ENCODE measurements around the gene ACAP2. TPM values are rescaled to one million over a fixed set of nuclear protein-coding genes. Genes with fewer than 3 reads are reported as not detected.

The ACAP2 gene
- total RNA-seq, 1 experiment from 2014 or later: 42.0 TPM

GRCh38 chr3:195441992-195442572 is 738 bp downstream of the ACAP2 start:
- CTCF ChIA-PET: interaction anchor here (3.3 kb wide), 1 partner anchor 172 kb away, joined by 24 read pairs; the partner anchor contains the start of gene XXYLT1
- POLR2A ChIA-PET: interaction anchor here (0.8 to 2.3 kb wide), 2 partner anchors 50 to 171 kb away, joined by 3 to 10 read pairs; partner anchors contain the start of gene XXYLT1
- Mint-ChIP-seq H3K9me3 (no peaks in the 10 kb centered on the region), H3K4me3 (peak overlapping the region; percentile 91), H3K4me1 (peaks cover 37% of the 10 kb centered on the region), H3K27ac (peak overlapping the region; percentile 63), H3K27me3 (ENCODE audit: low read depth) (no peaks in the 10 kb centered on the region), H3K36me3 (no peaks in the 10 kb centered on the region)
- no peak for ATAC-seq
- peak; percentile 30; the same call in 1 of the 2 replicates for TF ChIP-seq KAT7 (CRISPR knock-in tag; IDR thresholded peaks at IDR 0.05; ENCODE audit: borderline replicate concordance)
- TF ChIP-seq RORB (CRISPR knock-in tag; IDR thresholded peaks at IDR 0.05): no peak
- DNase-seq (ENCODE audit: low spot score): peak; percentile 30

GRCh38 chr3:195441476-195441991 is 1.3 kb downstream of the ACAP2 start:
- Mint-ChIP-seq H3K4me3 (peak overlapping the region; percentile 91), H3K9me3 (no peaks in the 10 kb centered on the region), H3K27me3 (ENCODE audit: low read depth) (no peaks in the 10 kb centered on the region), H3K36me3 (no peaks in the 10 kb centered on the region), H3K4me1 (peaks cover 36% of the 10 kb centered on the region), H3K27ac (peak overlapping the region; percentile 63)
- ATAC-seq (no peak), DNase-seq (ENCODE audit: low spot score) (no peak)
- CTCF ChIA-PET: interaction anchor here (3.3 kb wide), 1 partner anchor 171 kb away, joined by 24 read pairs; the partner anchor contains the start of gene XXYLT1
- POLR2A ChIA-PET: interaction anchor here (0.8 to 2.3 kb wide), 2 partner anchors 50 to 171 kb away, joined by 3 to 10 read pairs; partner anchors contain the start of gene XXYLT1
- no peak for TF ChIP-seq TCF7 (CRISPR knock-in tag; IDR thresholded peaks at IDR 0.05; ENCODE audit: low read depth)
- no peak for TF ChIP-seq NR3C1 (CRISPR knock-in tag; conservative IDR thresholded peaks at IDR 0.05; ENCODE audit: low read depth)
- no peak for TF ChIP-seq ATF6 (CRISPR knock-in tag; IDR thresholded peaks at IDR 0.05)
- TF ChIP-seq PRRX2 (CRISPR knock-in tag; IDR thresholded peaks at IDR 0.05): no peak
- TF ChIP-seq HMGXB4 (CRISPR knock-in tag; IDR thresholded peaks at IDR 0.05): no peak
- TF ChIP-seq USF1 (CRISPR knock-in tag; IDR thresholded peaks at IDR 0.05): no peak
- no peak for TF ChIP-seq ZSCAN18 (CRISPR knock-in tag; IDR thresholded peaks at IDR 0.05)
- TF ChIP-seq NR1H2 (CRISPR knock-in tag; IDR thresholded peaks at IDR 0.05): no peak
- TF ChIP-seq ESRRA (CRISPR knock-in tag; IDR thresholded peaks at IDR 0.05; ENCODE audit: borderline replicate concordance): no peak
- TF ChIP-seq ZNF671 (CRISPR knock-in tag; IDR thresholded peaks at IDR 0.05): no peak
- TF ChIP-seq SP1 (CRISPR knock-in tag; conservative IDR thresholded peaks at IDR 0.05): no peak
- TF ChIP-seq E2F1 (CRISPR knock-in tag; IDR thresholded peaks at IDR 0.05): no peak
- TF ChIP-seq ZNF532 (CRISPR knock-in tag; IDR thresholded peaks at IDR 0.05; ENCODE audit: borderline replicate concordance): no peak
- no peak for TF ChIP-seq ZNF317 (CRISPR knock-in tag; IDR thresholded peaks at IDR 0.05; ENCODE audit: borderline replicate concordance, low read depth)
- TF ChIP-seq MAX (CRISPR knock-in tag; IDR thresholded peaks at IDR 0.05): no peak
- no peak for TF ChIP-seq MYBL2 (CRISPR knock-in tag; IDR thresholded peaks at IDR 0.05)
- TF ChIP-seq ZNF263 (CRISPR knock-in tag; IDR thresholded peaks at IDR 0.05; ENCODE audit: low read depth): no peak
- TF ChIP-seq PREB (CRISPR knock-in tag; IDR thresholded peaks at IDR 0.05; ENCODE audit: borderline replicate concordance): no peak
- no peak for TF ChIP-seq RORB (CRISPR knock-in tag; IDR thresholded peaks at IDR 0.05)
